Measurements from ENCODE around the gene U2SURP.

The U2SURP gene

GRCh38 chr3:143001369-143002082 lies at the start of gene U2SURP:
Gene U2SURP (plus strand): TSS chr3:143001570. CDS start chr3:143001629, 59 bp downstream.
- peak; percentile 99 for DNase-seq (ENCODE audit: low read depth, low spot score)

- no peak for DNase-seq (ENCODE audit: low read depth, low spot score)
These were observed 49.6 kb upstream of the U2SURP start for GRCh38 chr3:142951794-142952193.

- no peak for DNase-seq (ENCODE audit: low read depth, low spot score)
These were observed 48.8 kb upstream of the U2SURP start for GRCh38 chr3:142952272-142953193.

- DNase-seq (ENCODE audit: low read depth, low spot score), result no peak
These were observed 47.9 kb upstream of the U2SURP start for GRCh38 chr3:142953443-142953842.

GRCh38 chr3:142958707-142959106 lies 42.7 kb upstream of the U2SURP start:
- no peak for DNase-seq (ENCODE audit: low read depth, low spot score)

GRCh38 chr3:142960322-142960850 lies 41.0 kb upstream of the U2SURP start:
- no peak for DNase-seq (ENCODE audit: low read depth, low spot score)

GRCh38 chr3:142961539-142961938 lies 39.8 kb upstream of the U2SURP start:
- no peak for DNase-seq (ENCODE audit: low read depth, low spot score)

- no peak for DNase-seq (ENCODE audit: low read depth, low spot score)
These were observed 39.2 kb upstream of the U2SURP start for GRCh38 chr3:142962175-142962519.

- peak; percentile 56 for DNase-seq (ENCODE audit: low read depth, low spot score)
These were observed 38.7 kb upstream of the U2SURP start for GRCh38 chr3:142962520-142963233.

GRCh38 chr3:142963234-142963515 lies 38.2 kb upstream of the U2SURP start:
- peak; percentile 54 for DNase-seq (ENCODE audit: low read depth, low spot score)

- peak; percentile 54 for DNase-seq (ENCODE audit: low read depth, low spot score)
These were observed 37.6 kb upstream of the U2SURP start, which contains the start of gene PAQR9 for GRCh38 chr3:142963516-142964448. Gene PAQR9 (minus strand): TSS chr3:142963674. CDS start chr3:142963336, 338 bp downstream.

- DNase-seq (ENCODE audit: low read depth, low spot score), result no peak
These were observed 35.8 kb upstream of the U2SURP start for GRCh38 chr3:142965581-142965980.

- no peak for DNase-seq (ENCODE audit: low read depth, low spot score)
These were observed 34.6 kb upstream of the U2SURP start for GRCh38 chr3:142966808-142967207.

- no peak for DNase-seq (ENCODE audit: low read depth, low spot score)
These were observed 32.9 kb upstream of the U2SURP start for GRCh38 chr3:142968319-142969025.

GRCh38 chr3:142971431-142971830 lies 29.9 kb upstream of the U2SURP start:
- DNase-seq (ENCODE audit: low read depth, low spot score), result no peak

- DNase-seq (ENCODE audit: low read depth, low spot score), result no peak
These were observed 29.1 kb upstream of the U2SURP start for GRCh38 chr3:142972092-142972753.

GRCh38 chr3:142973217-142974009 lies 28.0 kb upstream of the U2SURP start:
- DNase-seq (ENCODE audit: low read depth, low spot score), result no peak

- DNase-seq (ENCODE audit: low read depth, low spot score), result no peak
These were observed 25.9 kb upstream of the U2SURP start for GRCh38 chr3:142975316-142975995.
